NCI-H1694 treated with DMSO at 0.1 percent for 48 hours (cell line): ENCODE measurements around the gene IFRD2.
A peak's percentile ranks its signal among the peaks of the same experiment; 100 is the strongest.
"Not testable (repeated sequence)": the region's sequence is repeated elsewhere in the genome, so short reads cannot be mapped to it uniquely, and the experiment has no call there.

Experiments
- DNase-seq: peaks from one replicate; lab custom pipeline; 2025; lab: John Stamatoyannopoulos, UW

Gene IFRD2

DNA sequence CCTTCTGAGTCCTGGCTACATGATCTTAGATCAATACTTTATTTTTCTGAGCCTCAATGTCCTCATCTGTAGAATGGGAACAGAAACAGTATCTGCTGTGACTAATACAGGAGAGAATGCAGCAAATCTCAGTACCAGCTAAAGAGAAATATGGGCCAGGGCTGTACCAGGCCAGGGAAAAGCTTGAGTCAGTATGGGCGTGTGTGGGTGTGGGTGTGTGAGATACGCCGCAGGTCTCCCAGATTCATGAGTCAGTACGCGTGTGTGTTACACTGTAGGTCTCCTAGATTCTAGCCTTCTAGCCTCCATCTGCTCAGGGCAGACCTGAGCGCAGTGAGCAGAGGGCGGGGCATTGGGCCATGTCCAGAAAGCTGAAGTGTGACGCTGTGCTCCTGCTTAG, 41.0 kb downstream of the IFRD2 start:
- no peak for DNase-seq

DNA sequence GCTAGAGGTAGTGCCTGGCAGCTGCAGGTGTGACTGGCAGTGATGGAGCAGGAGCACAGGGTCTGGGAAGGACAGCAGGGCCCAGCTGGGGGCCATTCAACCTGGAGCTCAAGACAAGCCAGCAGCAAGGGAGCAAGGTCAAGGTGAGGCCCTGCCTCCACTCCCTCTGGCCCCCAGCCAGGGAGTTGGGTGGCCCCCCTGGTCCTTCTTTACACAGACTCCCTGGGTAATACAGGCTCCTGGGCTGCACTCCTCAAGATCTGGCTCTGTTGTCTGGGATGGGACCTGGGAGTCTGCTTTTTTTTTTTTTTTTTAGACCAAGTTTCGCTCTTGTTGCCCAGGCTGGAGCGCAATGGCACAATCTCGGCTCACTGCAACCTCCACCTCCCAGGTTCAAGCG, 41.7 kb downstream of the IFRD2 start:
- no peak for DNase-seq

DNA sequence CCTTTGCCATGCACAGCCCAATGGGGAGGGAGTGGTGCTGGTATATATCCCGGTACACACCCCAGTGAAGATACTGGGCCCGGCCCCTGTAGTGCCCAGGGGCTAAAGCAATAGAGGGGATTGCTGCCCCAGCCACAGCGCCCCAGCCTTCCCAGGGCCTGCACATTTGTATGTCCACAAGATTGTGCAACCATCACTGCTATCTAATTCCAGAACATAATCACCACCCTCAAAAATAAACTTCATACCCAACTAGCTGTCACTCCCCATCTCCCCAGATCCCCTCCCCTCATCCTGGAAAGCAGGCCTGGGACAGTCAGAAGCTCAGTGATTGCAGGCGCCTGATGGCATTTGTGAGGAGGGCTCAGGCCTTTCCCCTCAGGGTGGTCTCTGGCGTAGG, 42.8 kb downstream of the IFRD2 start:
- no peak for DNase-seq

DNA sequence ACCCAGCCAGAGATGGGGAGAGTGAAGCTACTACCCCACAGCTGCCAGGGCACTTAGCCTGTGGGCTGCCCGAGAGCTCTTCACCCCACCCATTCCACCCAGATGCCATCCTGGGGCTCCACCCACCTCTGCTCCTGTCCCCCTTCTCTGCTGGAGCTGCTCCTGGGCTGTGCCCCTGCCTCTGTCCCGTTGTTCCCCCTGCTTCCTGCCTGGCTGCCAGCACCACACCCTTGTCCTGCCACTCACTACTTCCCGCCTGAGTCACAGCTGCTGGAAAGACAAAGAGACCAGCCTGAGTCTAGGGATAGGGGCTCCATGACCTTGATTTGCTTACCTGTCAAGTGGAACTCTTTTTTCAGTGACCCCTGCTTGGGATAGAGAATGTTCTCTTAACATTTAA, 43.8 kb downstream of the IFRD2 start:
- DNase-seq = no peak

DNA sequence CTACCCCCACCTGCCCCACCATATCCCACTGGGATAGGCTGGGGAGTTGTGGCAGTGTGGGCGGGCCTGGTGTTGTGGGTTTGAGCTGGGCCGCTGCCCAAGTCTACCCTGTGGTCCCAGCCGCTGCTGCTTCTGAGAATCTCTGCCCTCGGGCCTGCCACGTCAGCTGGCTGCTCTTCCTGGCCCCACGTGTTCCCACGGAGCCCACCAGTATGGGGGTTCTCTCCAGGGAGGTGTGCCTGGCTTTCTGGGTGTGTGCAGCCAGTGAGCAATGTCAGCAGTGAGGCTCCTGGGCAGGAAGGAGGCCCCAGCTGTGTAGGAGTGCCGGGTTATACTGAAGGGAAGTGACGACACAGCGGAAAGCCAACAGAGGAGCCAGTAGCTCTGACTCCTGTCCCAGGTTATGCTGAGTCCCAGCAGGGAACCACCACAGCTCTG, 45.7 kb downstream of the IFRD2 start:
- DNase-seq = no peak

DNA sequence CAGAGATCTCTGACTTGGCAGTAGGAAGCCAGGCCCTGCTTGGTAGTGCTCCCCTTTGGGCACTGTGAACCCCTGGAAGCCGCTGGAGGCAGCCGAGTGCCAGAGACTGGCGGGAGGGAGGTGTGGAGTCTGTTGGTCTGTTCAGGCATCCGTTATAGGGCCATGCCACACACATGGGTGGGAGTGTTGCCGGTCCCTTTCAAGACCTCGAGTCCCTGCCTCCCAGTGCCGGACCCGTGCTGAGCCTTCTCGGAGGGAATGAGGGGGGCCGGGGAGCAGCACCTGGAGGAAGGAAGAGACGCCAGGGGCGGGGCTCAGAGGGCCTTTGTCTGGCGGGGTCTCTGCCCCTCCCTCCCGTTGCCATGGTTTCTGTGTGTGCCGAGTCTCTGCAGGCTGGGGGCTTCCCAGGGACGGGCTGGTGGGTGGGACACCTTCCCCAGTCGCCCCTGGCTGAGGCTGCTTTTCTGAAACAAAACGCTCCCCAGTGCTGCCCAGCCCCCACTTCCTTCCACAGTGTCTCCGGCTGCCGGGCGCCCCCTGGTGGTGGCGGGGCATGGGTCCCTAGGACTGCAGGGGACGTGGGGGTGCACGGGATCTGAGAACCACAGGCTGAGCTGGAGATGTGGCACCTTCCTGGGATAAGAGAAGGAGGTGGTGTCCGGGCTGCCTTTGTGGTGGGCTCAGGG, 46.3 kb downstream of the IFRD2 start:
- peak; percentile 36 for DNase-seq

DNA sequence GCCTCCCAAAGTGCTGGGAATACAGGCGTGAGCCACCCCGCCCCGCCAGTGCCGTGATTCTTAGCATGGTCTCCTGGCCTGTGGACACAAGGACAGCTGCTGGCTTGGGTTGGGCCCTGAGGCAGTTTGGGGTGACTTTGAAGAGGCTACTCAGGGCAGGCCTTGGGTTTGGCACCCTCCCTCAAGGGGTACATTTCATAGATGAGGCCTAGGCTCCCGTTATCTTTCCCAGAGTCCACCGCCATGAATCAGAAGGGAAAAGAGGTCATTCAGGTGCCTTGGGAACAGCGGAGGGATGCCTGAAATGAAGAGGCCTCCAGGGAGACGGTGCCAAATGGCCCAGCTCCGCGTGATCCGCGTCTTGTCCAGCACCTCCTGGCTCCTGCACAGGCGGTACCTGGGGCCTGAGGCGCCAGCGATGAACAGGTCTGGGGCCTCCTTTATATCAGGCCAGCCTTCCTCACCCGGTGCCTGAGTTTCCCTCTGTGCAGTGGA, 46.9 kb downstream of the IFRD2 start:
- no peak for DNase-seq

DNA sequence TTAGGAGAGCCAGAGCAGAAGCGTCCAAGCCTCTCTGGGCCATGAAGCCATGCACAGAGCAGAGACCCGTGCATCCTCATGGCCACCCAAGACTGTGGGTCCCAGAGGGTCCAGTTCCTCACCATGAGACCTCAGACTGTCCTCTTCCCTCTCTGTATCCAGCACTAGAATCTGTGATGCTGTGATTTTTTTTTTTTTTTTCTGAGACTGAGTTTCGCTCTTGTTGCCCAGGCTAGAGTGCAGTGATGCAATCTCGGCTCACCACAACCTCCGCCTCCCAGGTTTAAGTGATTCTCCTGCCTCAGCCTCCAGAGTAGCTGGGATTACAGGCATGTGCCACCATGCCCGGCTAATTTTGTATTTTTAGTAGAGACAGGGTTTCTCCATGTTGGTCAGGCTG, 47.4 kb downstream of the IFRD2 start:
- DNase-seq = not testable (repeated sequence)

DNA sequence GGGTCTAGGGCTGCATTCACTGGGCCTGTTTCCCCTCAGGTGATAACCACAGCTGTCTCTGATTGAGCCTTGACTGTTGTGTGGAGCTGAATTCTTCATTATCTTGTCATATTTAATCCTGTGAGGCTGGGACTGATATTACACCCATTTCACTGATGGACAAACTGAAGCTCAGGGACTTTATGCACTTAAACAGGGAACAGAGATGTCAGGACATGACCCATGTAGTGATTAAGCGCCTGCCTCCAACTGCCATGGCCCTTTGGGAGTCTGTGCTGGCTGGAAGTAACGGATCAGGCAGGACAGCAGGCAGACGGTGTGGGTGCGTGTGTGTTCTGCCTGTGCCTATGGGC, 48.7 kb downstream of the IFRD2 start:
- DNase-seq = no peak

DNA sequence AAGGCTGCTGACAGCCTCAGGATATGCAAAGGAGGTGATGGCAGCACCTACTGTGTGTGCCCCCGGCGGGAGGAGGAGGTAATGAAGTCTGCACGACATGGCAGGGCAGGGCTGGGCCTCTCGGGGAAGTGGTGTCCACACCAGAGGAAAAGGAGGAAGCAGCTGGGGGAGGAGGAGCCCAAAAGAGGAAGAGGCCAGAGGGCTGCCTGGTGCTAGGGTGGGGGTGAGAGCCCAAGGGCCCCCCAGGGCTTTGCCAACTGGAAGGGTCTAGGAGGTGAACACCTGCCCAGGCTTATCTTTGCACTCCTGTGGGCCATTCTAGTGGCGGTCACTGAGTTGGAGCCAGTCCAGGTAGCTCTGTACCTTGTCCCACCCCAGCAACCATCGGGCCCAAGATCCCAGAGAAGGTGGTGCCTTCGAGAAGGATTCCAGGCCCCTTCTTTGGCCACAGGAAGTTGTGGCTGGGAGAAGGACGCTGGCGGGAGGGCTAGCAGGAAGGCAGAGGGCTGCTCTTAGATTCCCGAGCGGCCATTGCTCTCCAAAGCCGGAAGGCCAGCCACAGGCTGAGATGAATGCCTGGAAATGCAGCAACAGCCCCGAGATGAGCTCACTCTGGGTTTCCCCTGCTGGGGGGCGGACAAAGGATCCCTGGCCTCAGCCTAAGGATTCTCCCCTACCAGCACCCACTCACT, 49.2 kb downstream of the IFRD2 start:
- DNase-seq = no peak

DNA sequence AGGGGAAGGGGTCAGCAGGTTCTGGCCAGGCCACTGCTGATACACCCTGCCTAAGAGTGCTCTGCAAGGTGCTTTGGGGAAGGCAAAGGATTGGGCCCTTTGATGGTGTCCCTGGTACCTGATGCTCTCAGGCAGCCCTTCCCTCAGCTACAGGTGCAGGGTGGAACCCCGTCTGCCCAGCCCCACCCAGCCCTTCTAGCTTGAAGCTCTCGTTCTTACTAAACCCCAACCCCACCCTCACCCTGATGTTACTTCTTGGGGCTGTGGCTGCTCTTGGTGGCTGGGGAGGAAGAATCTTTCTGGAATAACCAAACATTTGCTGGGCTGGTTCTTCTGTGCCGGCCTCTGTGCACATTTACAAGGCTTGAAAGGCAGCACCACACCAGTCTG, 49.9 kb downstream of the IFRD2 start:
- no peak for DNase-seq

DNA sequence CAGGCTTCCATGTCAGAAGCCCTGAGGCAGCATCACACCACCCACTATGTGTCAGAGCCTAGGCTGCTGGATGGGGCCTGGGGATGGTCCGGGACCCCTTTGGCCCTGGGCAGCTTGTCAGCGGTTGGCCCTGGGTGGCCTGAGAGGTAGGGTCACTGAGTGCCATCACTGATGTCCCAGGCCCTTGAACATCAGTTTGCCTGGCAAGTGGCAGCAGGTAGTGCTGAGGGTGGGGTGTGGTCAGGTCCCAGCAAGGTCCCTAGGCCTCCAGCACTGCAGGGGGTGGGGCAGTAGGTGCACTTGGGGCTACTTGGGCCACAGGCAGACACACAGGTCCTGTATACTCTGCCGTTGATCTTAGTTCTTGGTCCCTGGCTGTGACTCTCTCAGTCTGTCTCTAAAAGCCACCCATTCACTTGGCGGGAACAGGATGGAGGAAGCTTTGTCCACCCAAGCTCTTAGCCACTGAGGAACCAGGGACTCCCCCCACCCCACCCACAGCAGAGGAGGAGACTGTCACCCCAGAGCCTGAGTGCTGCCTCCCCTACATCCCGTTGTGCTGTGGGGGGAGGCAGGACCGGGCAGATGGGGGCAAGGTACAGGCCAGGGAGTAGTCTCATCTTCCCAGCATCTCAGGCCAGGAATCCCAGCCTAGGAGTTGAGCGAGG, 50.4 kb downstream of the IFRD2 start:
- DNase-seq = no peak

DNA sequence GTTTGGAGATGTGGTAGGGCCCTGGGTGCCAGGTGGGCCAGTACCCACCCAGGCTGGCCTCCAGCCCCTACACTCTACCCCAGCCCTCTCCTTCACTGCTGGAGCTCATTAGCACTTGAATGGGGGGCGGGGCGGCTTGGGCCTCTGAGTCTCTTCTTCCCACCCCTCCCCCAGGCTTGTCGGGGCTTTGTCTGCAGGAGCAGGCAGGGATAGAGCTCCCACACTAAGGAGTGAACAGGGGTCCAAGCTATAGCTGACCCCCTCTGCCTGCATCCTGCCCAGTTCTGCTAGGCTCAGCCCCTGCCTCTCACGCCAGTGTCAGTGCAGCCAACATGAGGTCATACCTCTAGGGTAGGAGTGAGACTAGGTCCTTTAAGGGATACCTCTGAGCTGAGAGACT, 51.1 kb downstream of the IFRD2 start:
- DNase-seq = no peak

DNA sequence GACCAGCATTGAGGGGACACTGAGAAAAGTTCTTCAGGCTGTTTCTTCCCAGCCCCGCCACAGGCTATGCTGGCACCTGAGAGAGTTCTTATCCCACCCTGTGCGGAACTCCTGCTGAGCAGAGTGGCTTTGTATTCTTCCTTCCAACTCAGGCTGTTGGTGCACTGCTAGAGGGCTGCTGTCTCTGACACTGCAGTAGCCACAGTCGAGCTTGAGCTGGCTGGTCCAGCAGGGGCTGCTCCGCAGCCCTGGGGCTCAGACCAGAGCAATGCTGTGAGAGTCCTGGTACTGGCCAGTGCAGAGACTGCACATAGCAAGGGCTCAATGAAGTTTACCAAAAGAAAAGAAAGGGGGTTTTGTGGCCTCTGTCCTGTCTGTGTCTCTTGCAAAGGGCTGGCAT, 52.6 kb downstream of the IFRD2 start:
- no peak for DNase-seq

DNA sequence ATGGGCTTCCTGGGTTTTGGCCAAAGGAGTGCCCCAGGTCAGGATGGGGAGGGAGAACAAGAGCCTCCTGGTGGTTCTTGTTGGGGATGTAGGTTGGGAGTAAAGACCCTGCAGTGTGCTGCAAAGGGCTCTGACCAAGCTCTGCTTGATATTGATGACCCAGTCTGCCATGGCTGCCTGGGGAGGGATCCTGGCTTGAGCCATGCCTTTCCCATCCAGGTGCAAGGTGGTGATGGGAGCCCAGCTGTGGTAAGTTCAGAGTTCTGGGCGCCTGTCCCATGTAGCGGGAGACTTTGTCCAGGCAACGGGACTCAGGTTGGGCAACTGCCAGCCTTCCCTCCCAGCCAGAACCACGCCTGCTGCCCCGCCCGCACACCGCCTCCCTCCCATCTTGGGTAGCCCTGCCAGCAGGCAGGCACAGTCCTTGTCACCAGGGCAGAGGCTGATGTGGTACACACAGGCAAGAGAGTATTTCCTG, 53.6 kb downstream of the IFRD2 start:
- DNase-seq = no peak

DNA sequence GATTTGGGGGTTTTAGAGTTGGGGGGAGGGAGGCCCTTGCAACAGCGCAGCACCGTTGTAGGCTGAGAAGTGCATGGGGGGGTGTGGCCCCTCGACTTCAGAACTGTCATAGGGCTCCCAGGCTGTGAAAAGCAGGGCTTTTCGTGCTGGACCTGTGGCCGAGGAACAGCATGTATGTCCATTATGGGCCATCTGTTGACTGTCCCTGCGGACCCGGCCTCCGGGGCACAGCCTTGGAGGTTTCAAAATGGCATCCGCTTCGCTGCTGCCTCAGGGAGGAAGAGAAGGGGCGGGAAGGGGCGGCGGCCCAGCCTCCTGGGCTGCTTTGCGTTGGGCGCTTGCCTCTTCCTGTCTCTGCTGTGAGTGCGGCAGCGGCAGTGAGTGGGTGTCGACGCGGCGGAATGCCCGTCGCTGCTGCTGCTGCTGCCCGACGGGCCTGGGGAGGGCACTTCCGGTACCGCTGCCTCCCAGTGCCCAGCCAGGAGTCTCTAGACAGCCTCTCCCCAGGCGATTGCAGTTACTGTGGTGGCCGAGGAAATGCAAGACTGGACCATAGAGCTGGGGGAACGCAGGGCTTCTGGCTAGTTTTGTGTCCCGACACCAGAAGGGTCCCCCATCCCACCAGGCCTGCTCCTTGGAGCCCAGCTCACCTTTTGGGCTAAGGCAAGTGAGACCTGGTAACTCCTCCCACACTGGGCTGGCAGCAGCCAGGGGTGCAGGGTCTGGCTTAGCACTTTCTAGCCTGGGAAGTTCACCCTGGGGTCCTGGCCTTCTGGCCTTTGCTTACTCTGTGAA, 54.3 kb downstream of the IFRD2 start:
- no peak for DNase-seq
